CD4-positive, alpha-beta T cell (primary cell): Measurements from ENCODE around the gene ALDH2. TPM values are rescaled to one million over a fixed set of nuclear protein-coding genes. Genes with fewer than 3 reads are reported as not detected.

Source experiments
- ATAC-seq: fragments of 200-7000 bp; cut with Tn5 transposase; one replicate; pipeline ENCODE4 v1.10.0; 2022; ENCODE audit warnings: mild to moderate bottlenecking; ENCODE audit not compliant: poor library complexity
- CTCF ChIA-PET: fragments of 350-600 bp; sonication (Branson Sonifier 250); formaldehyde crosslinking; loops from one replicate; lab custom pipeline; 2021; ENCODE audit warnings: antibody characterized with exemption, inconsistent platforms; lab: Charles Lee
- POLR2A ChIA-PET: fragments of 350-600 bp; sonication (Branson Sonifier 250); formaldehyde crosslinking; loops from one replicate; lab custom pipeline; 2021; ENCODE audit warnings: antibody characterized with exemption, inconsistent platforms; lab: Charles Lee
- DNase-seq, 14 experiments: peaks; one replicate each; pipeline ENCODE4 v3.0.0-alpha.2; 2013 to 2020; ENCODE audit warnings: mixed read lengths in 2 of 14
- H3K27ac ChIP-seq, 2 donors: one replicate each; pipeline versions ENCODE4 v1.5.1 to v1.7.0; 2013; ENCODE audit warnings: low read length in 2 of 2, low read depth in 1 of 2, mild to moderate bottlenecking in 1 of 2
- H3K27me3 ChIP-seq, 2 experiments: 1 replicate in 1 of 2; 2 replicates in 1 of 2; pipeline versions ENCODE4 v1.6.1 to v1.7.0; 2013; ENCODE audit warnings: low read length in 2 of 2, control low read depth in 1 of 2, mild to moderate bottlenecking in 1 of 2, moderate library complexity in 1 of 2; ENCODE audit not compliant: insufficient read depth in 2 of 2, control insufficient read depth in 1 of 2
- H3K36me3 ChIP-seq: one replicate; pipeline ENCODE4 v1.6.1; 2013; ENCODE audit warnings: low read length, control low read depth; ENCODE audit not compliant: insufficient read depth
- H3K4me1 ChIP-seq: one replicate; pipeline ENCODE4 v1.6.1; 2013; ENCODE audit warnings: low read length, control low read depth; ENCODE audit not compliant: insufficient read depth
- H3K4me3 ChIP-seq: one replicate; pipeline ENCODE4 v1.5.1; 2013; ENCODE audit warnings: mild to moderate bottlenecking, low read length, moderate library complexity
- H3K9me3 ChIP-seq, 2 experiments: 1 replicate in 1 of 2; 2 replicates in 1 of 2; pipeline versions ENCODE4 v1.6.1 to v1.7.0; 2013; ENCODE audit warnings: low read length in 2 of 2, mild to moderate bottlenecking in 2 of 2, control low read depth in 1 of 2, moderate library complexity in 1 of 2; ENCODE audit not compliant: control insufficient read depth in 1 of 2, insufficient read depth in 1 of 2
- H3K27ac Mint-ChIP-seq: one replicate; pipeline ENCODE4 v1.8.0; 2020; ENCODE audit warnings: mixed read lengths
- H3K27me3 Mint-ChIP-seq: one replicate; pipeline ENCODE4 v1.8.0; 2021; ENCODE audit warnings: mixed read lengths
- H3K36me3 Mint-ChIP-seq: one replicate; pipeline ENCODE4 v1.8.0; 2021; ENCODE audit warnings: low read depth, mixed read lengths
- H3K4me1 Mint-ChIP-seq: one replicate; pipeline ENCODE4 v1.8.0; 2021; ENCODE audit warnings: low read depth, mixed read lengths
- H3K4me3 Mint-ChIP-seq: one replicate; pipeline ENCODE4 v1.8.0; 2020; ENCODE audit warnings: mild to moderate bottlenecking, mixed read lengths
- H3K9me3 Mint-ChIP-seq: one replicate; pipeline ENCODE4 v1.8.0; 2020; ENCODE audit warnings: mixed read lengths
- intact Hi-C, 2 experiments: fragments of 100-400 bp; cut with DNase I in 1 of 2; cut with micrococcal nuclease in 1 of 2; formaldehyde crosslinking; loops; one replicate each; pipeline versions ENCODE4 v1.15.1 to v1.9.0; 2023 to 2025; cut with DNase I, micrococcal nuclease
- total RNA-seq, 174 experiments: library from RNA in 2 of 174; stranded (reverse) in 2 of 174; gene quantifications; one replicate each; pipeline ENCODE4 v1.2.3 and lab custom pipeline; 2021 to 2026
- TF ChIP-seq, protein P1 (sequence below): fragments of 200-600 bp; IDR thresholded peaks from one replicate; pipeline ENCODE4 v1.8.0; 2022; ENCODE audit warnings: antibody characterized with exemption, mild to moderate bottlenecking

Gene ALDH2
- total RNA-seq, 2 experiments from 2014 or later: 2.0 to 2.1 TPM

DNA sequence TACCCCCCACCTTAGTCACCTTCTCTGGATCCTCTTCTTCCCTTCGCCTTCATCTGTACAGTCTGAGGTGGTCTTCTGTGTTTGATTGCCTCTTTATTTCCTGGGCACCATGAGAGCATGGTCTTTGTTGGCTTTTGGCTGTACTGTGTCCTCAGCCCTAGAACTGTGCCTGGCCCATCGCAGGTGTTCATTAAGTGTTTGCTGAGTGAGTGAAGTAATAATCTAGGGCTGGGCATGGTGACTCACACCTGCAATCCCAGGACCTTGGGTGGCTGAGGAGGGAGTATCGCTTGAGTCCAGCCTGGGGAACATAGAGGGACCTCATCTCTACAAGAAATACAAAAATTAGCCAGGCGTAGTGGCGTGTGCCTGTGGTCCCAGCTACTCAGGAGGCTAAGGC lies 13.9 kb downstream of the ALDH2 start:
- Mint-ChIP-seq H3K27ac (no peak overlapping the region), H3K4me3 (no peak overlapping the region), H3K4me1 (no peaks in the 10 kb centered on the region), H3K9me3 (no peaks in the 10 kb centered on the region), H3K36me3 (no peaks in the 10 kb centered on the region), H3K27me3 (no peaks in the 10 kb centered on the region)
- Histone ChIP-seq H3K9me3 (peaks cover 4 to 5% of the 10 kb centered on the region in 2 experiments), H3K4me3 (no peak overlapping the region), H3K36me3 (no peaks in the 10 kb centered on the region), H3K4me1 (peaks cover 8% of the 10 kb centered on the region), H3K27me3 (peaks cover 0 to 3% of the 10 kb centered on the region in 2 experiments), H3K27ac (no peak overlapping the region)
- ChIA-PET POLR2A (no interaction called here), CTCF (no interaction called here)
- ATAC-seq (no peak), DNase-seq (no peak)
- TF ChIP-seq, protein P1, sequence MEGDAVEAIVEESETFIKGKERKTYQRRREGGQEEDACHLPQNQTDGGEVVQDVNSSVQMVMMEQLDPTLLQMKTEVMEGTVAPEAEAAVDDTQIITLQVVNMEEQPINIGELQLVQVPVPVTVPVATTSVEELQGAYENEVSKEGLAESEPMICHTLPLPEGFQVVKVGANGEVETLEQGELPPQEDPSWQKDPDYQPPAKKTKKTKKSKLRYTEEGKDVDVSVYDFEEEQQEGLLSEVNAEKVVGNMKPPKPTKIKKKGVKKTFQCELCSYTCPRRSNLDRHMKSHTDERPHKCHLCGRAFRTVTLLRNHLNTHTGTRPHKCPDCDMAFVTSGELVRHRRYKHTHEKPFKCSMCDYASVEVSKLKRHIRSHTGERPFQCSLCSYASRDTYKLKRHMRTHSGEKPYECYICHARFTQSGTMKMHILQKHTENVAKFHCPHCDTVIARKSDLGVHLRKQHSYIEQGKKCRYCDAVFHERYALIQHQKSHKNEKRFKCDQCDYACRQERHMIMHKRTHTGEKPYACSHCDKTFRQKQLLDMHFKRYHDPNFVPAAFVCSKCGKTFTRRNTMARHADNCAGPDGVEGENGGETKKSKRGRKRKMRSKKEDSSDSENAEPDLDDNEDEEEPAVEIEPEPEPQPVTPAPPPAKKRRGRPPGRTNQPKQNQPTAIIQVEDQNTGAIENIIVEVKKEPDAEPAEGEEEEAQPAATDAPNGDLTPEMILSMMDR: no peak
- intact Hi-C loops: no loop called here

DNA sequence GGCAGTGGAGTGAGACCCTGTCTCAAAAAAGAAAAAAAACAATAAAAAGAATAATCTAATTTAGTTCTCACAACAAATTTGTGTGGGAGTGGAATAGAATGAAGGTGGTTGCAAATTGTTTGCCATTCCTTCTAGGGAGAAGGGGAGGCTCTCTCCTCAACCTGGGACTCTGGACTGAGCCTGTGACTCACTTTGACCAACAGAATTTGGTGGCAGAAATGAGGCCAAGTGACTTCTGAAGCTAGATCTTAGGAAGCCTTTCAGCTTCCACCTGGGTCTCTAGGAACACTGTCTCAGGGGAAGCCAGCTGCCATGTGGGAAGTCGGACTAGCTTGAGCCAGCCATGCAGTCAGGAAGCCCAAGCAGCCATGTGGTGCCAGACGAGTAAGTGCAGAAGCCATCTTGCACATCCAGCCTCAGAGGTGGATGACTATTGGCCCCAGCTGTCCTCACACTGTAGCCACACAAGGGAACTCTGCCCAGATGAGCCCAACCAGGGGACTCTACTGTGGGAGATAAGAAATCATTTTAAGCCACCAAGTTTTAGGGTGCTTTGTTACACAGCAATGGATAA lies 14.4 kb downstream of the ALDH2 start:
- ChIA-PET CTCF (no interaction called here), POLR2A (no interaction called here)
- H3K36me3 Mint-ChIP-seq: no peaks in the 10 kb centered on the region
- no peak overlapping the region for H3K4me3 Mint-ChIP-seq
- Histone ChIP-seq H3K27me3 (no peaks in the 10 kb centered on the region), H3K27ac (no peak overlapping the region), H3K36me3 (no peaks in the 10 kb centered on the region), H3K9me3 (peaks cover 4 to 5% of the 10 kb centered on the region in 2 experiments), H3K4me3 (no peak overlapping the region), H3K4me1 (peaks cover 2% of the 10 kb centered on the region)
- TF ChIP-seq, protein P1: no peak
- DNase-seq (no peak), ATAC-seq (no peak)
- intact Hi-C loops: no loop called here
- H3K9me3 Mint-ChIP-seq: no peaks in the 10 kb centered on the region
- H3K4me1 Mint-ChIP-seq: no peaks in the 10 kb centered on the region
- H3K27me3 Mint-ChIP-seq: no peaks in the 10 kb centered on the region
- H3K27ac Mint-ChIP-seq: no peak overlapping the region

DNA sequence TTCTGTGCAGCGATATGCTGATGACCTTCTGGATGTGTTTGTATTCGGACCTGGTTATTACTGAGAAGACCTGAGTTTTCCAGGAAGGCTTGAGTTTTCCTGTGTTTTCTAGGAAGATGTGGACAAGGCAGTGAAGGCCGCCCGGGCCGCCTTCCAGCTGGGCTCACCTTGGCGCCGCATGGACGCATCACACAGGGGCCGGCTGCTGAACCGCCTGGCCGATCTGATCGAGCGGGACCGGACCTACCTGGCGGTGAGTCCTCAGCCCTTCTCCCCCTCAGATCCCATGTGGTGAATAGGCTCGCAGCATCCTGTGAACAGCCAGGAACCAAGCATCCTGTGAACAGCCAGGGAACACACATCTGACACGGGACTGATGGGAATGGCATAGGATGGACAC lies 16.3 kb downstream of the ALDH2 start:
- H3K9me3 Mint-ChIP-seq: no peaks in the 10 kb centered on the region
- TF ChIP-seq, protein P1: no peak

More for the DNA sequence above, 16.3 kb downstream of the ALDH2 start:
- Mint-ChIP-seq H3K4me1 (no peaks in the 10 kb centered on the region), H3K27me3 (no peaks in the 10 kb centered on the region), H3K36me3 (no peaks in the 10 kb centered on the region), H3K27ac (no peak overlapping the region), H3K4me3 (no peak overlapping the region)
- Histone ChIP-seq H3K9me3 (peaks cover 4 to 5% of the 10 kb centered on the region in 2 experiments), H3K4me1 (no peaks in the 10 kb centered on the region), H3K27me3 (no peaks in the 10 kb centered on the region), H3K36me3 (no peaks in the 10 kb centered on the region), H3K27ac (no peak overlapping the region), H3K4me3 (no peak overlapping the region)
- intact Hi-C loops: no loop called here
- DNase-seq (no peak), ATAC-seq (no peak)
- POLR2A ChIA-PET: no interaction called here
- CTCF ChIA-PET: no interaction called here
